ENCODE data around the gene GPC6. TPM values are rescaled to one million over a fixed set of nuclear protein-coding genes. Genes with fewer than 3 reads are reported as not detected.

Gene GPC6
- polyA plus RNA-seq, 1 donor (not counting 4 experiments of a cell fraction or from before 2014, with no cell fraction given), result 0.42 TPM

- no peaks in the 10 kb centered on the region for H4K20me1 ChIP-seq (ENCODE audit: control insufficient read depth, extremely low read depth, insufficient read depth, low read length)
- no peak for FAIRE-seq
- H3K79me2 ChIP-seq (ENCODE audit: control insufficient read depth, insufficient read depth, low read length), result no peaks in the 10 kb centered on the region
- no peak overlapping the region for H3K4me2 ChIP-seq (ENCODE audit: control insufficient read depth, extremely low read depth, insufficient read depth, low read depth, low read length)
- no peaks in the 10 kb centered on the region for H3K9me3 ChIP-seq (ENCODE audit: control insufficient read depth, low read depth, low read length)
- H3K27ac ChIP-seq (ENCODE audit: control insufficient read depth, insufficient read depth, low read length), result no peak overlapping the region
- no peaks in the 10 kb centered on the region for H3K4me1 ChIP-seq (ENCODE audit: control insufficient read depth, extremely low read depth, insufficient read depth, low read length)
- dilution Hi-C loops (cut with MboI; ENCODE audit: extremely low pct_ligation_motif_present, low sequenced_read_pairs), result no loop called here
- TF ChIP-seq CTCF (optimal IDR thresholded peaks at IDR 0.05 in 1 of 3, IDR thresholded peaks at IDR 0.05 in 1 of 3, conservative IDR thresholded peaks at IDR 0.05 in 1 of 3; ENCODE audit: extremely low read depth in 1 of 3, insufficient read depth in 2 of 3, low read length in 3 of 3) (no peak), EZH2 (IDR thresholded peaks at IDR 0.05; ENCODE audit: low read length) (no peak)
- no peak for DNase-seq (ENCODE audit: low read depth, low spot score)
- no peak overlapping the region for H3K4me3 ChIP-seq (ENCODE audit: control insufficient read depth in 2 of 3, extremely low read depth in 1 of 3, insufficient read depth in 2 of 3, low read depth in 1 of 3, low read length in 3 of 3)
- H3K9ac ChIP-seq (ENCODE audit: control insufficient read depth, extremely low read depth, insufficient read depth, low read length), result no peak overlapping the region
- H3K9me1 ChIP-seq (ENCODE audit: control insufficient read depth, extremely low read depth, insufficient read depth, low read length), result no peaks in the 10 kb centered on the region
- no peak overlapping the region for H2AFZ ChIP-seq (ENCODE audit: control insufficient read depth, low read length)
- H3K27me3 ChIP-seq (ENCODE audit: control insufficient read depth, extremely low read depth, insufficient read depth, low read length), result no peaks in the 10 kb centered on the region
- H3K36me3 ChIP-seq (ENCODE audit: control insufficient read depth in 2 of 2, extremely low read depth in 1 of 2, insufficient read depth in 2 of 2, low read length in 2 of 2), result no peaks in the 10 kb centered on the region
Observed at GRCh38 chr13:93525087-93525486, 298.5 kb downstream of the GPC6 start.

GRCh38 chr13:93527748-93528297 is 301.2 kb downstream of the GPC6 start:
- no peak for FAIRE-seq
- H3K79me2 ChIP-seq (ENCODE audit: control insufficient read depth, insufficient read depth, low read length), result no peaks in the 10 kb centered on the region
- no peaks in the 10 kb centered on the region for H4K20me1 ChIP-seq (ENCODE audit: control insufficient read depth, extremely low read depth, insufficient read depth, low read length)
- no peaks in the 10 kb centered on the region for H3K9me1 ChIP-seq (ENCODE audit: control insufficient read depth, extremely low read depth, insufficient read depth, low read length)
- no peak overlapping the region for H2AFZ ChIP-seq (ENCODE audit: control insufficient read depth, low read length)
- no peaks in the 10 kb centered on the region for H3K36me3 ChIP-seq (ENCODE audit: control insufficient read depth in 2 of 2, extremely low read depth in 1 of 2, insufficient read depth in 2 of 2, low read length in 2 of 2)
- H3K27me3 ChIP-seq (ENCODE audit: control insufficient read depth, extremely low read depth, insufficient read depth, low read length), result no peaks in the 10 kb centered on the region
- no peak overlapping the region for H3K27ac ChIP-seq (ENCODE audit: control insufficient read depth, insufficient read depth, low read length)
- no peaks in the 10 kb centered on the region for H3K4me1 ChIP-seq (ENCODE audit: control insufficient read depth, extremely low read depth, insufficient read depth, low read length)
- no peak for DNase-seq (ENCODE audit: low read depth, low spot score)
- no peak overlapping the region for H3K9ac ChIP-seq (ENCODE audit: control insufficient read depth, extremely low read depth, insufficient read depth, low read length)
- dilution Hi-C loops (cut with MboI; ENCODE audit: extremely low pct_ligation_motif_present, low sequenced_read_pairs), result no loop called here
- no peak overlapping the region for H3K4me3 ChIP-seq (ENCODE audit: control insufficient read depth in 2 of 3, extremely low read depth in 1 of 3, insufficient read depth in 2 of 3, low read depth in 1 of 3, low read length in 3 of 3)
- no peak for TF ChIP-seq EZH2 (IDR thresholded peaks at IDR 0.05; ENCODE audit: low read length)
- no peaks in the 10 kb centered on the region for H3K9me3 ChIP-seq (ENCODE audit: control insufficient read depth, low read depth, low read length)
- H3K4me2 ChIP-seq (ENCODE audit: control insufficient read depth, extremely low read depth, insufficient read depth, low read depth, low read length), result no peak overlapping the region

GRCh38 chr13:93529961-93530360 is 303.4 kb downstream of the GPC6 start:
- Histone ChIP-seq H3K9me1 (ENCODE audit: control insufficient read depth, extremely low read depth, insufficient read depth, low read length) (no peaks in the 10 kb centered on the region), H3K79me2 (ENCODE audit: control insufficient read depth, insufficient read depth, low read length) (no peaks in the 10 kb centered on the region), H3K4me3 (ENCODE audit: control insufficient read depth in 2 of 3, extremely low read depth in 1 of 3, insufficient read depth in 2 of 3, low read depth in 1 of 3, low read length in 3 of 3) (no peak overlapping the region), H3K4me1 (ENCODE audit: control insufficient read depth, extremely low read depth, insufficient read depth, low read length) (no peaks in the 10 kb centered on the region), H3K9me3 (ENCODE audit: control insufficient read depth, low read depth, low read length) (no peaks in the 10 kb centered on the region), H3K36me3 (ENCODE audit: control insufficient read depth in 2 of 2, extremely low read depth in 1 of 2, insufficient read depth in 2 of 2, low read length in 2 of 2) (no peaks in the 10 kb centered on the region), H4K20me1 (ENCODE audit: control insufficient read depth, extremely low read depth, insufficient read depth, low read length) (no peaks in the 10 kb centered on the region), H3K4me2 (ENCODE audit: control insufficient read depth, extremely low read depth, insufficient read depth, low read depth, low read length) (no peak overlapping the region), H3K9ac (ENCODE audit: control insufficient read depth, extremely low read depth, insufficient read depth, low read length) (no peak overlapping the region), H3K27ac (ENCODE audit: control insufficient read depth, insufficient read depth, low read length) (no peak overlapping the region), H3K27me3 (ENCODE audit: control insufficient read depth, extremely low read depth, insufficient read depth, low read length) (no peaks in the 10 kb centered on the region), H2AFZ (ENCODE audit: control insufficient read depth, low read length) (no peak overlapping the region)
- FAIRE-seq (no peak), DNase-seq (ENCODE audit: low read depth, low spot score) (no peak)
- no peak for TF ChIP-seq EZH2 (IDR thresholded peaks at IDR 0.05; ENCODE audit: low read length)
- no peak for TF ChIP-seq CTCF (optimal IDR thresholded peaks at IDR 0.05 in 1 of 3, IDR thresholded peaks at IDR 0.05 in 1 of 3, conservative IDR thresholded peaks at IDR 0.05 in 1 of 3; ENCODE audit: extremely low read depth in 1 of 3, insufficient read depth in 2 of 3, low read length in 3 of 3)
- dilution Hi-C loops (cut with MboI; ENCODE audit: extremely low pct_ligation_motif_present, low sequenced_read_pairs), result no loop called here

Measured in keratinocyte (primary cell).